ENCODE measurements around the gene TMEM135. TPM values are rescaled to one million over a fixed set of nuclear protein-coding genes. Genes with fewer than 3 reads are reported as not detected.

The TMEM135 gene
- total RNA-seq, 4 donors from 2014 or later, result 19.0 to 38.5 (median 29.5) TPM

- Histone ChIP-seq H3K27me3 (no peaks in the 10 kb centered on the region), H3K4me3 (no peak overlapping the region), H3K36me3 (no peaks in the 10 kb centered on the region), H3K27ac (peak overlapping the region; percentile 1 to 6), H3K9me3 (no peaks in the 10 kb centered on the region), H3K4me1 (peaks cover 0 to 9% of the 10 kb centered on the region in 2 donors)
- no peak for TF ChIP-seq POLR2A (IDR thresholded peaks at IDR 0.05)
- no peak for TF ChIP-seq CTCF (IDR thresholded peaks at IDR 0.05)
- DNase-seq, result no peak
- intact Hi-C loops (cut with DNase I; ENCODE audit: low total_unique reads), result no loop called here
These were observed 23.6 kb upstream of the TMEM135 start for GRCh38 chr11:87013912-87014825.

GRCh38 chr11:87015645-87016044 lies 22.1 kb upstream of the TMEM135 start:
- TF ChIP-seq CTCF (IDR thresholded peaks at IDR 0.05) (no peak), POLR2A (IDR thresholded peaks at IDR 0.05) (no peak)
- Histone ChIP-seq H3K27me3 (no peaks in the 10 kb centered on the region), H3K4me1 (peaks cover 0 to 9% of the 10 kb centered on the region in 2 donors), H3K27ac (no peak overlapping the region), H3K9me3 (no peaks in the 10 kb centered on the region), H3K36me3 (no peaks in the 10 kb centered on the region), H3K4me3 (no peak overlapping the region)
- DNase-seq, result no peak
- intact Hi-C loops (cut with DNase I; ENCODE audit: low total_unique reads), result no loop called here

GRCh38 chr11:87019613-87020271 lies 18.0 kb upstream of the TMEM135 start:
- no peak overlapping the region for H3K4me3 ChIP-seq
- no peaks in the 10 kb centered on the region for H3K4me1 ChIP-seq
- TF ChIP-seq CTCF (IDR thresholded peaks at IDR 0.05), result no peak
- no peak for TF ChIP-seq POLR2A (IDR thresholded peaks at IDR 0.05)
- no peak for DNase-seq
- H3K36me3 ChIP-seq, result no peaks in the 10 kb centered on the region
- intact Hi-C loops (cut with DNase I; ENCODE audit: low total_unique reads), result no loop called here
- H3K27me3 ChIP-seq, result no peaks in the 10 kb centered on the region
- no peaks in the 10 kb centered on the region for H3K9me3 ChIP-seq
- H3K27ac ChIP-seq, result no peak overlapping the region

GRCh38 chr11:87020336-87020735 lies 17.4 kb upstream of the TMEM135 start:
- H3K27me3 ChIP-seq, result no peaks in the 10 kb centered on the region
- intact Hi-C loops (cut with DNase I; ENCODE audit: low total_unique reads), result no loop called here
- DNase-seq, result no peak
- H3K36me3 ChIP-seq, result no peaks in the 10 kb centered on the region
- no peak overlapping the region for H3K27ac ChIP-seq
- H3K4me1 ChIP-seq, result no peaks in the 10 kb centered on the region
- H3K4me3 ChIP-seq, result no peak overlapping the region
- H3K9me3 ChIP-seq, result no peaks in the 10 kb centered on the region
- TF ChIP-seq CTCF (IDR thresholded peaks at IDR 0.05) (no peak), POLR2A (IDR thresholded peaks at IDR 0.05) (no peak)

GRCh38 chr11:87020764-87021365 lies 16.9 kb upstream of the TMEM135 start:
- no peaks in the 10 kb centered on the region for H3K4me1 ChIP-seq
- H3K27ac ChIP-seq, result no peak overlapping the region
- H3K36me3 ChIP-seq, result no peaks in the 10 kb centered on the region
- no peak overlapping the region for H3K4me3 ChIP-seq
- no peak for DNase-seq
- no peak for TF ChIP-seq POLR2A (IDR thresholded peaks at IDR 0.05)
- no peak for TF ChIP-seq CTCF (IDR thresholded peaks at IDR 0.05)
- no peaks in the 10 kb centered on the region for H3K27me3 ChIP-seq
- H3K9me3 ChIP-seq, result no peaks in the 10 kb centered on the region
- intact Hi-C loops (cut with DNase I; ENCODE audit: low total_unique reads), result no loop called here
